ENCODE measurements around the gene KBTBD6. TPM values are rescaled to one million over a fixed set of nuclear protein-coding genes. Genes with fewer than 3 reads are reported as not detected.
"Not testable (repeated sequence)": the region's sequence is repeated elsewhere in the genome, so short reads cannot be mapped to it uniquely, and the experiment has no call there.

The KBTBD6 gene, protein sequence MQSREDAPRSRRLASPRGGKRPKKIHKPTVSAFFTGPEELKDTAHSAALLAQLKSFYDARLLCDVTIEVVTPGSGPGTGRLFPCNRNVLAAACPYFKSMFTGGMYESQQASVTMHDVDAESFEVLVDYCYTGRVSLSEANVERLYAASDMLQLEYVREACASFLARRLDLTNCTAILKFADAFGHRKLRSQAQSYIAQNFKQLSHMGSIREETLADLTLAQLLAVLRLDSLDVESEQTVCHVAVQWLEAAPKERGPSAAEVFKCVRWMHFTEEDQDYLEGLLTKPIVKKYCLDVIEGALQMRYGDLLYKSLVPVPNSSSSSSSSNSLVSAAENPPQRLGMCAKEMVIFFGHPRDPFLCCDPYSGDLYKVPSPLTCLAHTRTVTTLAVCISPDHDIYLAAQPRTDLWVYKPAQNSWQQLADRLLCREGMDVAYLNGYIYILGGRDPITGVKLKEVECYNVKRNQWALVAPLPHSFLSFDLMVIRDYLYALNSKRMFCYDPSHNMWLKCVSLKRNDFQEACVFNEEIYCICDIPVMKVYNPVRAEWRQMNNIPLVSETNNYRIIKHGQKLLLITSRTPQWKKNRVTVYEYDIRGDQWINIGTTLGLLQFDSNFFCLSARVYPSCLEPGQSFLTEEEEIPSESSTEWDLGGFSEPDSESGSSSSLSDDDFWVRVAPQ
- 28.2 TPM for polyA plus RNA-seq (2012; ENCODE audit: insufficient read depth, insufficient read length, low read depth)

GRCh38 chr13:41132512-41133152, at the start of gene KBTBD6:
Gene KBTBD6 (minus strand): TSS chr13:41132802. CDS start chr13:41132511, 291 bp downstream.
- DNase-seq = peak; percentile 97
- peaks cover 7% of the 10 kb centered on the region; the same call in 1 of the 2 replicates for H3K36me3 ChIP-seq
- H3K9me3 ChIP-seq = no peaks in the 10 kb centered on the region
- H3K27me3 ChIP-seq = no peaks in the 10 kb centered on the region
- H3K4me3 ChIP-seq (ENCODE audit: low read depth, low read length) = peak within 1 kb of the TSS; percentile 93
- TF ChIP-seq, protein P1, sequence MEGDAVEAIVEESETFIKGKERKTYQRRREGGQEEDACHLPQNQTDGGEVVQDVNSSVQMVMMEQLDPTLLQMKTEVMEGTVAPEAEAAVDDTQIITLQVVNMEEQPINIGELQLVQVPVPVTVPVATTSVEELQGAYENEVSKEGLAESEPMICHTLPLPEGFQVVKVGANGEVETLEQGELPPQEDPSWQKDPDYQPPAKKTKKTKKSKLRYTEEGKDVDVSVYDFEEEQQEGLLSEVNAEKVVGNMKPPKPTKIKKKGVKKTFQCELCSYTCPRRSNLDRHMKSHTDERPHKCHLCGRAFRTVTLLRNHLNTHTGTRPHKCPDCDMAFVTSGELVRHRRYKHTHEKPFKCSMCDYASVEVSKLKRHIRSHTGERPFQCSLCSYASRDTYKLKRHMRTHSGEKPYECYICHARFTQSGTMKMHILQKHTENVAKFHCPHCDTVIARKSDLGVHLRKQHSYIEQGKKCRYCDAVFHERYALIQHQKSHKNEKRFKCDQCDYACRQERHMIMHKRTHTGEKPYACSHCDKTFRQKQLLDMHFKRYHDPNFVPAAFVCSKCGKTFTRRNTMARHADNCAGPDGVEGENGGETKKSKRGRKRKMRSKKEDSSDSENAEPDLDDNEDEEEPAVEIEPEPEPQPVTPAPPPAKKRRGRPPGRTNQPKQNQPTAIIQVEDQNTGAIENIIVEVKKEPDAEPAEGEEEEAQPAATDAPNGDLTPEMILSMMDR (IDR thresholded peaks at IDR 0.05; ENCODE audit: low read depth, low read length) = no peak
- H3K4me1 ChIP-seq = no peaks in the 10 kb centered on the region; the same call in 1 of the 2 replicates

DNA sequence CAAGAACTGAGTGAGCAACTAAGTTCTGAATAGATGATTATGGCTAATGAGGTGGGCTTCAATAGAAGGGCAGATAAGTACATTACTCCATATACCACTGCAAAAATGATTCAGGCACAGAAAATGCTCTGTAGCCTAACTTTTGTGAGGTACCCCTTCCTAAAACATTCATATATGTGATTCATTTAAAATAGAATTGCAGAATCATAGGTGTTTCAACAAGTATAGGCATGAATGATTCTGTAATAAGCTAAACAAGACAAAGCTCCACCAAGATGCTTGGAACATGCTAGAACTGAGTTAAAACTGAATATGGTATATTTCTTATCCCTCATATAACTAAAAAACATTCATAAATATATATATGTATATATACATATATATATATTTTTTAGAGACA, 49.6 kb upstream of the KBTBD6 start:
- Histone ChIP-seq H3K9me3 (no peaks in the 10 kb centered on the region), H3K36me3 (no peaks in the 10 kb centered on the region), H3K4me1 (no peaks in the 10 kb centered on the region), H3K27me3 (no peaks in the 10 kb centered on the region), H3K4me3 (ENCODE audit: low read depth, low read length) (no peak overlapping the region)
- TF ChIP-seq, protein P1 (IDR thresholded peaks at IDR 0.05; ENCODE audit: low read depth, low read length) = no peak
- no peak for DNase-seq

DNA sequence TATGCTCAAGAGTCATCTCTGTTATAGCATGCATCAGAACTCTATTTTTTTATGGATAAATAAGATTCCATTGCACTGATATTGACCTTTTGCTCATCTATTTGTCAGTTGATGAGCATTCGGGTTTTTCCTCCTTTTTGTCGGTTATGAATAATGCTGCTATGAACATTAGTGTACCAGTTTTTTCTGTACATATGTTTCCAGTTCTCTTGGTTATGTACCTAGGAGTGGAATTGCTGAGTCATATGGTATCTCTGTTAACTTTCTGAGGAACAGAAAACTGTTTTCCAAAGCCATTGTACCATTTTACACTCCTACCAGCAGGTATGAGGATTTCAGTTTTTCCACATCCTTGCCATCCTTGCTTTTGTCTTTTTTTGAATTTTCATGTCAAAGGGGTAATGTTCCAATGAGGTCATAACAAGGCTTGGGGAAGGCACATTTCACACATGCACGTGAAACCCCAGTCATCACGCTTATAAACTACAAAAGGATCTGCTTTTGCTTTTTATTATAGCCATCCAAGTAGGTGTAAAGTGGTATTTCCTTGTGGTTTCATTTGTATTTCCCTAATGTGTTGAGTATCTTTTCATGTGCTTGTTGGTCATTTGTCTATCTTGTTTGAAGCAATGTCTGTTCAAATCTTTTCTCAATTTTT, 47.1 kb upstream of the KBTBD6 start:
- no peak for DNase-seq
- Histone ChIP-seq H3K36me3 (no peaks in the 10 kb centered on the region), H3K9me3 (no peaks in the 10 kb centered on the region; the same call in 1 of the 2 replicates), H3K4me1 (no peaks in the 10 kb centered on the region), H3K27me3 (no peaks in the 10 kb centered on the region), H3K4me3 (ENCODE audit: low read depth, low read length) (no peak overlapping the region)
- TF ChIP-seq, protein P1 (IDR thresholded peaks at IDR 0.05; ENCODE audit: low read depth, low read length) = no peak

- DNase-seq = no peak
- TF ChIP-seq, protein P1 (IDR thresholded peaks at IDR 0.05; ENCODE audit: low read depth, low read length) = no peak
- no peaks in the 10 kb centered on the region; the same call in 1 of the 2 replicates for H3K9me3 ChIP-seq
- H3K4me3 ChIP-seq (ENCODE audit: low read depth, low read length) = no peak overlapping the region
- H3K36me3 ChIP-seq = no peaks in the 10 kb centered on the region
- no peaks in the 10 kb centered on the region for H3K27me3 ChIP-seq
- H3K4me1 ChIP-seq = no peaks in the 10 kb centered on the region
Measured at GRCh38 chr13:41178040-41178439, 45.4 kb upstream of the KBTBD6 start.

GRCh38 chr13:41177616-41178015, 45.0 kb upstream of the KBTBD6 start:
- H3K4me3 ChIP-seq (ENCODE audit: low read depth, low read length) = no peak overlapping the region
- DNase-seq = no peak
- H3K9me3 ChIP-seq = no peaks in the 10 kb centered on the region; the same call in 1 of the 2 replicates
- H3K36me3 ChIP-seq = no peaks in the 10 kb centered on the region
- TF ChIP-seq, protein P1 (IDR thresholded peaks at IDR 0.05; ENCODE audit: low read depth, low read length) = no peak
- H3K4me1 ChIP-seq = no peaks in the 10 kb centered on the region
- H3K27me3 ChIP-seq = no peaks in the 10 kb centered on the region

DNA sequence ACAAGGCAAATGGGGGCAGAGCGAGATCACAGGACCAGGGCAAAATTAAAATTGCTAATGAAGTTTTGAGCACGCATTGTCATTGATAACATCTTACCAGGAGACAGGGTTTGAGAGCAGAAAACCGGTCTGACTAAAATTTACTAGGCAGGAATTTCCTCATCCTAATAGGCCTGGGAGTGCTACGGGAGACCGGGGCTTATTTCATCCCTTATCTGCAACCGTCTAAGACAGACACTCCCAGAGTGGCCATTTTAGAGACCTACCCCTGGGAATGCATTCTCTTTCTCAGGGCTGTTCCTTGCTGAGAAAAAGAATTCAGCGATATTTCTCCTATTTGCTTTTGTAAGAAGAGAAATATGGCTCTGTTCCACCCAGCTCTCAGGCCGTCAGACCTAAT, 43.0 kb upstream of the KBTBD6 start:
- H3K4me1 ChIP-seq; H3K9me3 ChIP-seq; H3K36me3 ChIP-seq; H3K27me3 ChIP-seq; DNase-seq; H3K4me3 ChIP-seq (ENCODE audit: low read depth, low read length): not testable (repeated sequence)

Measured in BE2C (cell line).